COR-L47 (cell line): ENCODE data around the gene FOXJ1.

ENCODE experiments used
- DNase-seq: peaks from one replicate; lab custom pipeline; 2025; lab: John Stamatoyannopoulos, UW

FOXJ1 gene

GRCh38 chr17:76091526-76092286 lies 49.3 kb downstream of the FOXJ1 start:
- DNase-seq: no peak

- no peak for DNase-seq
Observed at GRCh38 chr17:76090517-76091129, 50.4 kb downstream of the FOXJ1 start.

- no peak for DNase-seq
Observed at GRCh38 chr17:76089680-76090516, 51.1 kb downstream of the FOXJ1 start.

GRCh38 chr17:76088868-76089576 lies 52.0 kb downstream of the FOXJ1 start:
- no peak for DNase-seq

GRCh38 chr17:76088041-76088867 lies 52.8 kb downstream of the FOXJ1 start:
- no peak for DNase-seq

- DNase-seq: no peak
Observed at GRCh38 chr17:76087531-76087930, 53.5 kb downstream of the FOXJ1 start.

- DNase-seq: no peak
Observed at GRCh38 chr17:76086384-76086783, 54.7 kb downstream of the FOXJ1 start.
